ENCODE results near the gene ATP8B2.
"Not testable (repeated sequence)": the region's sequence is repeated elsewhere in the genome, so short reads cannot be mapped to it uniquely, and the experiment has no call there.

The ATP8B2 gene

GRCh38 chr1:154348429-154349076 is 23.2 kb downstream of the ATP8B2 start:
- no peak for DNase-seq

- no peak for DNase-seq
These were observed 23.8 kb downstream of the ATP8B2 start for GRCh38 chr1:154349121-154349520.

GRCh38 chr1:154350383-154350782 is 25.1 kb downstream of the ATP8B2 start:
- no peak for DNase-seq

- no peak for DNase-seq
These were observed 26.2 kb downstream of the ATP8B2 start for GRCh38 chr1:154351363-154352068.

- DNase-seq: no peak
These were observed 26.9 kb downstream of the ATP8B2 start for GRCh38 chr1:154352245-154352580.

- DNase-seq: peak; percentile 25
These were observed 27.5 kb downstream of the ATP8B2 start for GRCh38 chr1:154352581-154353459.

- no peak for DNase-seq
These were observed 28.2 kb downstream of the ATP8B2 start for GRCh38 chr1:154353460-154353904.

GRCh38 chr1:154353966-154354365 is 28.6 kb downstream of the ATP8B2 start:
- DNase-seq: no peak

- DNase-seq: no peak
These were observed 33.2 kb downstream of the ATP8B2 start for GRCh38 chr1:154358519-154358918.

- no peak for DNase-seq
These were observed 35.0 kb downstream of the ATP8B2 start for GRCh38 chr1:154360288-154360687.

GRCh38 chr1:154360881-154361280 is 35.6 kb downstream of the ATP8B2 start:
- DNase-seq: not testable (repeated sequence)

- DNase-seq: no peak
These were observed 36.0 kb downstream of the ATP8B2 start for GRCh38 chr1:154361357-154361756.

GRCh38 chr1:154371436-154371835 is 46.1 kb downstream of the ATP8B2 start:
- no peak for DNase-seq

- DNase-seq: not testable (repeated sequence)
These were observed 48.5 kb downstream of the ATP8B2 start for GRCh38 chr1:154373777-154374357.

- no peak for DNase-seq
These were observed 54.0 kb downstream of the ATP8B2 start for GRCh38 chr1:154379301-154379700.

- DNase-seq: no peak
These were observed 59.5 kb downstream of the ATP8B2 start for GRCh38 chr1:154384650-154385489.

GRCh38 chr1:154386643-154387352 is 61.5 kb downstream of the ATP8B2 start:
- peak; percentile 66 for DNase-seq

GRCh38 chr1:154391086-154391770 is 65.9 kb downstream of the ATP8B2 start:
- no peak for DNase-seq

GRCh38 chr1:154398141-154398540 is 72.8 kb downstream of the ATP8B2 start:
- DNase-seq: no peak

- DNase-seq: no peak
These were observed 73.4 kb downstream of the ATP8B2 start for GRCh38 chr1:154398678-154399077.

GRCh38 chr1:154400381-154400801 is 75.1 kb downstream of the ATP8B2 start:
- DNase-seq: no peak
